ENCODE measurements around the gene HUNK.

- no peak for TF ChIP-seq CTCF (IDR thresholded peaks at IDR 0.05)
- no peak for TF ChIP-seq EP300 (IDR thresholded peaks at IDR 0.05)
Observed at GRCh38 chr21:31872452-31873274, at the start of gene HUNK.

Data from suprapubic skin (tissue), 3 donors.